ENCODE results near the gene GSTA1.
"Not testable (repeated sequence)": the region's sequence is repeated elsewhere in the genome, so short reads cannot be mapped to it uniquely, and the experiment has no call there.

Gene GSTA1

DNA sequence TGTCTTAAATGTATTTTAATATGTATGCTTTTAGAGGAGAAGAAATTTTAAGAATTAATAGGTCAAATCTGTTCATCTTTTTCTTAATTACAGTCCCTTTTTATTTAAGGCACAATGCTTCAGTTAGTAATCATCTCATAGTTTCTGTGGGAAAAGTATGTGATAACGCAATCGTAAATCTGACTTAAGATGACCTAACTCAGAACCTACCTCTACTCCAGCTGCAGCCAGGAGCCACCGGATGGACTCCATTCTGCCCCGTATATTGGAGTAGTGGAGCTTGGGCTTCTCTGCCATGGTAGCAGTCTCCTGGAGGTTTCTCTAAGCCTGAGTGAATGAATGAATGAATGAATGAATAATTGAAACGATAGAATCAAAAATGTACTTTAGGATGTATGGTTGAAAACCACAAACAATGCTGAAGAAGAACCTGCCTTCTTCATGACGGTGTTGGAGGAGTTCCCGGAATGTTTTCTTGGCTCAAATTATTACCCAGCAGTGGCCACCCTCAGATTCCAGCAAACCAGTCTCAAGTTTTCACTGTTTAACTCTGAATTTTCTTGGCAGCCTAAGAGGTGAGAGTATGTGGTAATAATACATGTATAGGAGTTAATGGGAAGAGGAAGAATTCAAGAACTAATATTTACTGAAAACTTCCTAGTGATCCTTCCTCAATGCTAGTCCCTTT lies 45.8 kb downstream of the GSTA1 start:
- DNase-seq (ENCODE audit: low spot score), result not testable (repeated sequence)

DNA sequence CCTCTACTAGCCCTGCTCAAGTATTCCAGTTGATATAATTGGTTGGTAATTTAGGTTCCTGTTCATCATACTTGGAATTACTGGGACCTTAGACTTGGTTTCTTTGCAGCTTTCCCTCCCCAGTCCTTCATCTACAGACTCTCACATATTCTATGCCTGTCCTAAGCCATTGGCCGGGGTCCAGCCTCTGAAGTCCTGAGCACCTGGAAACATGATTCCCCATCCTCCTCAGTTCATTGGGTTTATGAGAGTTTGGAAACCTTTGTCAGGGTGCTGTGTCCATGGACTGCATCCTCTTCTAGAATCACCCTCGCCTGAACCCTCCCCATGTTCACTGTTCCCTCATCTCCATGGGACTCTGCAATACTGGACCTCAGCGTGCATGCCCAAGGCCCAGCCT lies 49.2 kb downstream of the GSTA1 start:
- no peak for DNase-seq (ENCODE audit: low spot score)

DNA sequence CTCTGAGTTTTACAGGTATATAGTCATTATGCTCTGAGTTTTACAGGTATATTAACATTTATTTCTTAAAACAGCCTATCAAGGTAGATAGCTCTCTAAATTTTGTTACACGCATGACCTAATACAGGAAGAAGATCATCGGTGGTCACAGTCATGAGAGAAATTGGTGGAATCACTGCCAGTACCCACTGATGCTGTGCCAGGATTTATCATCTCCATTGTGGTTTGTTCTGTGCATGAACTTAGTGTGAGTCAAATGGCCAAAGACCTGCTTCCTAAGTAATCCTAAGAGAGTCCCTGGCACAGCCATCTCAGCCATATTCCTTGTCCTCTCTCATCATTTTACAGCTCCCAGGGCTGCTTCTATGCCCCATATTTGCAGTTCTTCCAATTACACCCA lies 50.5 kb downstream of the GSTA1 start:
- DNase-seq (ENCODE audit: low spot score), result not testable (repeated sequence)

DNA sequence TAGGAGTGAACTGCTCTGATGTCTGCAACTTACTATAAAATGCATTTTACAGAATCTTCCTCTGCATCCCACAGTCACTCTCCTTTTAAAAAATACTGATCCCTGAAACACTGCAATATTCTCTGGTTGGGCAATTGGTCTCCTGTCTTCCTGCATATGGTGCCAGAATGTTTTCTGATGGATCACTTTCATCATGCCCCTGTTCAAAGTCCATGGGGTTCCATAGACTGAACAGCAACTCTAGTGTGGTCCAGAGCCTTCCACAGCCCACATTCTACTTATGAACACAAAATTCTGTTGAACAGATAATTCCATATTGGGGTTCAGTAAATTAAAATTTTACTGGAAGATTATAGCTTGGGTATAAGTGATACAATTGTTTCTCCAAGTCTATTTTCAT lies 51.3 kb downstream of the GSTA1 start:
- DNase-seq (ENCODE audit: low spot score), result no peak

DNA sequence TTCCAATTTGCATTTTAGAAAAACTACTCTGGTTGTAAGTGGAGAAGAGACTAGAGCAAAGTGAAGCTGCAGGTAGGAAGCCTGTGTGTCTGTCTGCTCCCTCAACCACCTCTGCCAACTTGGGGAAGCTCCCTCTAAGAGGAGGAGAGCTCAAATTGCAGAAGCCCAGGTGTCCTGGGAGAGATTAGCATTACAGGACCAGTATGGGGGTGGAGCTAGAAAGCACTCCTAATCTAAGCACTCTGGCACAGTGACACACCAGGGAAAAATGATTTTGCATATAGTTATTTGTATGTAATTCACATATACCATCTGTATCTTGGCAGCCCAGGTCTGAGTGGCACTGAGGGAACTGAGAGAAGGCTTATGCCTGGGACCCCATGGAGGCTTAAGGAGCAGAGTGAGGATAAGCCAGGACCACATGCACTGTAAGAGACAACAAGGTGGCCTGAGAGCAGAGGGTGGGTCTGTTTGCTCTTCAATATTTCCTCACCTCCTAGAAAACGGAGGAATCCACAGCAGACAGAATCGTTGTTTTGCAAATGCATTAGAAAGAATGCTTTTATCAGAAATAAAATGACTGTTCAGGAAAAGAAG lies 54.0 kb downstream of the GSTA1 start:
- DNase-seq (ENCODE audit: low spot score), result no peak

DNA sequence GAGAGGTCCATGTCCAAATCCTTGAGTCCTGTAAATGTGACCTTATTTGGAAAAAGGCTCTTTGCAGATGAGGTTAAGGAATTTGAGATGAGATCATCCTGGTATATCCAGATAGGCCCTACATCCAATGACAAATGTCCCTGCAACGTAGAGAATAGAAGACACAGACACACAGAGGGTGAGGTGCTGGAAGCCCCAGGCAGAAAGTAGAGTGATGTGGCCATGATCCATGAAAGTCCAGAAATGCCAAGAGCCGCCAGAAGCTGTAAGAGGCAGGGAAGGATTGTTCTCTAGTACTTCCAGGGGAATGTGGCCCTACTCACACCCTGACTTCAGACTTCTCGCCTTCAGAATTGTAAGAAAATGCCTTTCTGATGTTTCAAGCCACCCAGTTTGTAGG lies 56.3 kb downstream of the GSTA1 start:
- not testable (repeated sequence) for DNase-seq (ENCODE audit: low spot score)

DNA sequence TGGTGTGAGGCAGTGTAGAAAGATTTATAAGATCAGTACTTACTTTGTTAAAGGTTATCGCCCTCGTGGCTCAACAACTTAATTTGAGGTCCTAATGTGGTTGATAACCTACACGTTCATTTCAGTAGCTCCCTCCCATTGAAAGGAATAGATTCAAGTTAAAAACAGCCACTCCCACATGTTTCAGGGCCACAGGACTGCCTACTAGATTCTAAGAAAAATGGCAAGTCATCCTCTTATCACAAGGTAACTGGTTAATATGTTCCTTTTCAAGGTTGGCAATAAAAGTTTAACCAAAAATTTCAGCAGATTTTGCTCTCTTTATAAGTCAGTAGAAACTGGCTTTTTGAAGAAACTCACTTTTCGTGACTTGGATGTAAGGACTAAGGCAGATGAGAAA lies 57.4 kb downstream of the GSTA1 start:
- no peak for DNase-seq (ENCODE audit: low spot score)

DNA sequence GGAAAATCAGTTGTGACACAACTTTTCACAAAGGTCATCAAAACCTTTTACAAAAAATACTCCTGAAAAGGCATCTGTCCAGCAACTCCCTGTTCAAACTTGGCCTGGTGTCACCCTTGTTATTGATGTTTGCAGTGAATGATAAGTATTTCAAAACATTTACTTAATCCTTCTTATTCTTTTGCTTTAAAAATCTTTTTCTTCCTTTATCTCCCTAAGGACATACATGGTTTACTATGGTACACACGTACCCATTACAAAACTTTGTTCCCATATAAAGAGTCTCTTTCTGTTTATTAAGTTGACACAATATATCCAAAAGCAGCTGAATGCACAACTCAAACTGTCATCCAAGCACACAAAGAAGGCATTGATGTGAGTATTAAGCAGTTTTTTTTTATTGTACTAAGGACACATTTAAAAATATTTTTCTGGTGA lies 57.8 kb downstream of the GSTA1 start:
- DNase-seq (ENCODE audit: low spot score), result no peak

DNA sequence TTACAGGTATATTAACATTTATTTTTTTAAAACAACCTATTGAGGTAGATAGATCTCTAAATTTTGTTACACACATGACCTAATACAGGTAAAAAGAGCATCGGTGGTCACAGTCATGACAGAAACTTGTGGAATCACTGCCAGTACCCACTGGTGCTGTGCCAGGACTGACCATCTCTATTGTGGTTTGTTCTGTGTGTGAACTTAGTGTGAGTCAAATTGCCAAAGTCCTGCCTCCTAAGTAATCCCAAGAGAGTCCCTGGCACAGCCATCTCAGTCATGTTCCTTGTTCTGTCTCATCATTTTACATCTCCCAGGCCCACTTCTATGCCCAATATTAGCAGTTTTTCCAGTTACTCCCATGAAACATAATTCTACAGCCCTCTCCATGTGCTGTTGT lies 61.7 kb downstream of the GSTA1 start:
- DNase-seq (ENCODE audit: low spot score), result no peak
